H9 (cell line): Measurements from ENCODE around the gene PPP1R13L. TPM values are rescaled to one million over a fixed set of nuclear protein-coding genes. Genes with fewer than 3 reads are reported as not detected.

Experiments
- DNase-seq: peaks from one replicate; pipeline ENCODE4 v3.0.0-alpha.2; 2017
- H2AFZ ChIP-seq: one replicate; pipeline ENCODE4 v1.6.1; 2013; ENCODE audit warnings: mild to moderate bottlenecking, low read length, control low read depth, moderate library complexity
- H2AK5ac ChIP-seq: 2 replicates; pipeline ENCODE4 v1.6.1; 2013; ENCODE audit warnings: low read length, control low read depth, mixed read lengths; ENCODE audit not compliant: insufficient read length
- H2BK120ac ChIP-seq: one replicate; pipeline ENCODE4 v1.6.1; 2013; ENCODE audit warnings: low read depth, mild to moderate bottlenecking, low read length, control low read depth, inconsistent platforms; ENCODE audit not compliant: poor library complexity, severe bottlenecking
- H2BK12ac ChIP-seq: 2 replicates; pipeline ENCODE4 v1.6.1; 2013; ENCODE audit warnings: low read length, control low read depth, mixed read lengths, low read depth; ENCODE audit not compliant: insufficient read length
- H2BK15ac ChIP-seq: 2 replicates; pipeline ENCODE4 v1.6.1; 2013; ENCODE audit warnings: low read depth, low read length, control low read depth
- H2BK20ac ChIP-seq: one replicate; pipeline ENCODE4 v1.6.1; 2013; ENCODE audit warnings: low read depth, mild to moderate bottlenecking, low read length, control low read depth, inconsistent platforms; ENCODE audit not compliant: poor library complexity, severe bottlenecking
- H2BK5ac ChIP-seq: 2 replicates; pipeline ENCODE4 v1.6.1; 2013; ENCODE audit warnings: low read length, control low read depth, mixed read lengths; ENCODE audit not compliant: insufficient read length
- H3K14ac ChIP-seq: 2 replicates; pipeline ENCODE4 v1.6.1; 2013; ENCODE audit warnings: low read length, control low read depth; ENCODE audit not compliant: insufficient read depth
- H3K18ac ChIP-seq: 2 replicates; pipeline ENCODE4 v1.6.1; 2013; ENCODE audit warnings: low read depth, mild to moderate bottlenecking, mixed read lengths, low read length, control low read depth; ENCODE audit not compliant: insufficient read length
- H3K23ac ChIP-seq: 2 replicates; pipeline ENCODE4 v1.6.1; 2013; ENCODE audit warnings: low read length, control low read depth, mixed read lengths, low read depth; ENCODE audit not compliant: insufficient read length
- H3K23me2 ChIP-seq: 2 replicates; pipeline ENCODE4 v1.6.1; 2013; ENCODE audit warnings: low read depth, mild to moderate bottlenecking, mixed read lengths, low read length, control low read depth; ENCODE audit not compliant: insufficient read length, poor library complexity, severe bottlenecking
- H3K27ac ChIP-seq: 2 replicates; pipeline ENCODE4 v1.5.1; 2013; ENCODE audit warnings: low read length, control low read depth, mixed read lengths, low read depth; ENCODE audit not compliant: insufficient read length
- H3K27me3 ChIP-seq: 2 replicates; pipeline ENCODE4 v1.6.1; 2013; ENCODE audit warnings: low read length, control low read depth, inconsistent platforms; ENCODE audit not compliant: insufficient read depth
- H3K4ac ChIP-seq: 2 replicates; pipeline ENCODE4 v1.6.1; 2013; ENCODE audit warnings: low read depth, mild to moderate bottlenecking, control low read depth, inconsistent platforms, low read length, moderate library complexity
- H3K4me1 ChIP-seq: 2 replicates; pipeline ENCODE4 v1.6.1; 2013; ENCODE audit warnings: low read length, control low read depth, inconsistent platforms; ENCODE audit not compliant: insufficient read depth
- H3K4me2 ChIP-seq: 2 replicates; pipeline ENCODE4 v1.6.1; 2013; ENCODE audit warnings: low read length, control low read depth, mixed read lengths; ENCODE audit not compliant: insufficient read length, insufficient read depth
- H3K56ac ChIP-seq: 2 replicates; pipeline ENCODE4 v1.6.1; 2013; ENCODE audit warnings: low read depth, mild to moderate bottlenecking, mixed read lengths, low read length, control low read depth; ENCODE audit not compliant: insufficient read length
- H3K79me1 ChIP-seq: 2 replicates; pipeline ENCODE4 v1.6.1; 2013; ENCODE audit warnings: low read depth, mild to moderate bottlenecking, moderate library complexity, low read length, control low read depth, inconsistent platforms; ENCODE audit not compliant: insufficient read depth, poor library complexity, severe bottlenecking
- H3K79me2 ChIP-seq: 2 replicates; pipeline ENCODE4 v1.6.1; 2013; ENCODE audit warnings: low read length, control low read depth, inconsistent platforms; ENCODE audit not compliant: insufficient read depth
- H3K9ac ChIP-seq: 2 replicates; pipeline ENCODE4 v1.6.1; 2013; ENCODE audit warnings: low read length, control low read depth, mixed read lengths; ENCODE audit not compliant: insufficient read length; ENCODE audit errors: extremely low read depth
- H3K9me3 ChIP-seq: one replicate; pipeline ENCODE4 v1.6.1; 2013; ENCODE audit warnings: low read depth, low read length, inconsistent platforms; ENCODE audit not compliant: control insufficient read depth
- H3T11ph ChIP-seq: one replicate; pipeline ENCODE4 v1.6.1; 2013; ENCODE audit warnings: mild to moderate bottlenecking, low read length, control low read depth, inconsistent platforms
- H4K20me1 ChIP-seq: one replicate; pipeline ENCODE4 v1.6.1; 2013; ENCODE audit not compliant: control insufficient read depth, insufficient read length, insufficient read depth
- H4K5ac ChIP-seq: 2 replicates; pipeline ENCODE4 v1.6.1; 2013; ENCODE audit warnings: low read depth, mild to moderate bottlenecking, mixed read lengths, low read length, control low read depth; ENCODE audit not compliant: insufficient read length
- H4K8ac ChIP-seq: replicated peaks from 2 replicates; pipeline ENCODE4 v1.6.1; 2013; ENCODE audit warnings: low read length, control low read depth, mixed read lengths, low read depth; ENCODE audit not compliant: insufficient read length
- H4K91ac ChIP-seq: 2 replicates; pipeline ENCODE4 v1.6.1; 2013; ENCODE audit warnings: low read depth, mild to moderate bottlenecking, moderate library complexity, mixed read lengths, low read length, control low read depth; ENCODE audit not compliant: insufficient read length
- H3K27ac Mint-ChIP-seq, 3 experiments: 2 replicates in 2 of 3; 3 replicates in 1 of 3; pipeline ENCODE4 v1.8.0; 2020 to 2021; ENCODE audit warnings: mixed read lengths in 3 of 3, mild to moderate bottlenecking in 1 of 3, moderate library complexity in 1 of 3
- H3K27me3 Mint-ChIP-seq: 2 replicates; pipeline ENCODE4 v1.8.0; 2021; ENCODE audit warnings: low read depth, mild to moderate bottlenecking, moderate library complexity, mixed read lengths
- H3K36me3 Mint-ChIP-seq, 3 experiments: 2 replicates in 2 of 3; 3 replicates in 1 of 3; pipeline ENCODE4 v1.8.0; 2020 to 2021; ENCODE audit warnings: low read depth in 3 of 3, mixed read lengths in 3 of 3; ENCODE audit not compliant: insufficient read depth in 1 of 3
- H3K4me1 Mint-ChIP-seq, 2 experiments: 2 replicates each; pipeline ENCODE4 v1.8.0; 2020; ENCODE audit warnings: mixed read lengths in 2 of 2
- H3K4me3 Mint-ChIP-seq, 2 experiments: 2 replicates in 1 of 2; 3 replicates in 1 of 2; pipeline ENCODE4 v1.8.0; 2020 to 2021; ENCODE audit warnings: mild to moderate bottlenecking in 2 of 2, mixed read lengths in 2 of 2, moderate library complexity in 1 of 2
- H3K9me3 Mint-ChIP-seq, 2 experiments: 2 replicates in 1 of 2; 3 replicates in 1 of 2; pipeline ENCODE4 v1.8.0; 2020; ENCODE audit warnings: mild to moderate bottlenecking in 2 of 2, mixed read lengths in 2 of 2, moderate library complexity in 1 of 2
- CTCF ChIP-seq: fragments of 200-600 bp; sonication (generic); conservative IDR thresholded peaks from 3 replicates; pipeline ENCODE4 v1.8.0; 2021; ENCODE audit warnings: antibody characterized with exemption, mild to moderate bottlenecking
- WGBS: extraction: QIAGEN DNeasy Blood & Tissue Kit; methylation state at CpG from one replicate; pipeline ENCODE4 v1.1.7; 2013; ENCODE audit warnings: missing lambda C conversion rate, low lambda C conversion rate, mixed read lengths; ENCODE audit not compliant: insufficient read length; ENCODE audit errors: extremely low coverage; 5-methylcytosine and 5-hydroxymethylcytosine counted together
- total RNA-seq: library from RNA; stranded (reverse); gene quantifications from 2 replicates; pipeline ENCODE4 v1.2.1, GENCODE V29; 2021

PPP1R13L gene
- total RNA-seq, 1 experiment from 2014 or later = 42.6 TPM

GRCh38 chr19:45352471-45352870 is 52.4 kb downstream of the PPP1R13L start:
- Mint-ChIP-seq H3K9me3 (no peaks in the 10 kb centered on the region), H3K4me1 (peaks cover 8 to 14% of the 10 kb centered on the region in 2 experiments; a peak in 3 of 4 replicates), H3K27me3 (no peaks in the 10 kb centered on the region), H3K4me3 (no peak overlapping the region), H3K36me3 (peaks cover 47 to 84% (median 79%) of the 10 kb centered on the region in 3 experiments; a peak in 6 of 7 replicates), H3K27ac (no peak overlapping the region)
- Histone ChIP-seq H3T11ph (no peak overlapping the region), H2BK12ac (no peak overlapping the region), H3K79me2 (no peaks in the 10 kb centered on the region), H2BK5ac (no peak overlapping the region), H2BK20ac (no peak overlapping the region), H4K91ac (no peak overlapping the region), H2AFZ (no peak overlapping the region), H3K27me3 (no peaks in the 10 kb centered on the region), H2BK15ac (no peak overlapping the region), H3K4ac (no peak overlapping the region), H4K5ac (no peak overlapping the region), H3K4me1 (no peaks in the 10 kb centered on the region), H3K18ac (no peak overlapping the region), H3K9ac (no peak overlapping the region), H3K23ac (no peak overlapping the region), H4K20me1 (peaks cover 2% of the 10 kb centered on the region), H4K8ac (no peak overlapping the region), H3K4me2 (no peak overlapping the region), H2BK120ac (no peak overlapping the region), H3K9me3 (no peaks in the 10 kb centered on the region), H2AK5ac (no peak overlapping the region), H3K79me1 (no peaks in the 10 kb centered on the region), H3K56ac (no peak overlapping the region), H3K23me2 (no peaks in the 10 kb centered on the region), H3K14ac (no peak overlapping the region), H3K27ac (no peak overlapping the region)
- no peak for TF ChIP-seq CTCF
- no CpG with 5 or more reads among the region's 20 CpGs for WGBS
- no peak for DNase-seq
